ENCODE data around the gene PITPNM3. TPM values are rescaled to one million over a fixed set of nuclear protein-coding genes. Genes with fewer than 3 reads are reported as not detected.

PITPNM3 gene
- total RNA-seq, 4 donors from 2014 or later = 4.0 to 10.9 (median 5.6) TPM

DNA sequence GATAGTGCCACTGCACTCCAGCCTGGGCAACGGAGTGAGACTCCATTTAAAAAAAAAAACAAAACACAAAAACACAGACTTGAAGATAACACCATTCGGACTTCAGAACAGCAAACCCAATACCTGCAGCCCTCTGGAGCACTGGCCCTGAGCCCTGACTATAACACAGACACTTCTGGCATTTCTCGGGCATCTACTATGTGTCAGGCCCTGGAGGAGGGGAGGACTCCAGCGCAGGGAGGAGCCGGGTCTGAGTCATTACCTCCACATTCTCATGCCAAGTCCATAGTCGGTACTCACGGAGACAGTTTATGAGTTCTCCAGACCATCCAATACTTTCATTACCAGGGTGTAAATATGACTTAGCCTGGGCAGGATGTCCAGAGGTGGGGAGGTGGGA is 48.8 kb downstream of the PITPNM3 start:
- no peak overlapping the region for H3K27ac ChIP-seq
- H3K27me3 ChIP-seq = no peaks in the 10 kb centered on the region
- no peaks in the 10 kb centered on the region for H3K4me1 ChIP-seq
- WGBS, 2 donors = 74 to 77% methylated on average over 7 of the region's 7 CpGs
- H3K9me3 ChIP-seq = no peaks in the 10 kb centered on the region
- H3K4me3 ChIP-seq (replicated peaks in 1 of 3) = no peak overlapping the region
- intact Hi-C loops (cut with DNase I) = no loop called here
- TF ChIP-seq, protein P1, sequence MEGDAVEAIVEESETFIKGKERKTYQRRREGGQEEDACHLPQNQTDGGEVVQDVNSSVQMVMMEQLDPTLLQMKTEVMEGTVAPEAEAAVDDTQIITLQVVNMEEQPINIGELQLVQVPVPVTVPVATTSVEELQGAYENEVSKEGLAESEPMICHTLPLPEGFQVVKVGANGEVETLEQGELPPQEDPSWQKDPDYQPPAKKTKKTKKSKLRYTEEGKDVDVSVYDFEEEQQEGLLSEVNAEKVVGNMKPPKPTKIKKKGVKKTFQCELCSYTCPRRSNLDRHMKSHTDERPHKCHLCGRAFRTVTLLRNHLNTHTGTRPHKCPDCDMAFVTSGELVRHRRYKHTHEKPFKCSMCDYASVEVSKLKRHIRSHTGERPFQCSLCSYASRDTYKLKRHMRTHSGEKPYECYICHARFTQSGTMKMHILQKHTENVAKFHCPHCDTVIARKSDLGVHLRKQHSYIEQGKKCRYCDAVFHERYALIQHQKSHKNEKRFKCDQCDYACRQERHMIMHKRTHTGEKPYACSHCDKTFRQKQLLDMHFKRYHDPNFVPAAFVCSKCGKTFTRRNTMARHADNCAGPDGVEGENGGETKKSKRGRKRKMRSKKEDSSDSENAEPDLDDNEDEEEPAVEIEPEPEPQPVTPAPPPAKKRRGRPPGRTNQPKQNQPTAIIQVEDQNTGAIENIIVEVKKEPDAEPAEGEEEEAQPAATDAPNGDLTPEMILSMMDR (IDR thresholded peaks at IDR 0.05) = no peak
- TF ChIP-seq POLR2A (IDR thresholded peaks at IDR 0.05) = no peak
- no peaks in the 10 kb centered on the region for H3K36me3 ChIP-seq
- DNase-seq = no peak

DNA sequence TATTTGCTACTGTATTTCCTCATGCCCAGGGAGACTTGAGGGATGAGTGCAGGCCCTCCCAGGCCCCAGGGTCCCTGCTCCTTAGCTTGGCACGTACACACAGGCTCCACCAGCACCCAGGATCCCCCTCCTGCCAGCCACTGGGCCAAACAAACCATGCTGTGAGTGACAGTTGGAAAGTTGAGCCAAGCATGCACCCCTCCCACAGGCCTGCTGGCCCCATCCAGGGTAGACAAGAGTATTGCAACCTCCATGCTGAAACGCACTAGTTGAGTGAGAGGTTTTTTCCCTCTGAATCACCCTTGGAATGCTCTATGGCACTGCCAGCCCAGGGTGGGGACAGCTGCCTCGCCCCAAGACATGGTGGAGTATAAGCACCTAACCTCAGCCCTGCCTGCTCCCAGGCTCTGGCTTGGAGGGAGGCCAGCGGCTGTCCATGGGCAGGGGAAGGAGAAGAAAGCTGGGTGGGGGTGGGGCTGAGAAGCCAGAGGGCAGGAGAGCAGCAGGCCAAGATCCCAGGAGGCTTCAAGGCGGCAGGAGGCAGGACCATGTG is 49.6 kb downstream of the PITPNM3 start:
- Histone ChIP-seq H3K9me3 (no peaks in the 10 kb centered on the region), H3K36me3 (no peaks in the 10 kb centered on the region), H3K27ac (no peak overlapping the region), H3K4me3 (replicated peaks in 1 of 3) (no peak overlapping the region), H3K4me1 (no peaks in the 10 kb centered on the region), H3K27me3 (no peaks in the 10 kb centered on the region)
- no peak for DNase-seq
- WGBS, 2 donors = 68 to 100% methylated on average over 2 to 5 of the region's 5 CpGs
- intact Hi-C loops (cut with DNase I) = no loop called here
- no peak for TF ChIP-seq POLR2A (IDR thresholded peaks at IDR 0.05)
- TF ChIP-seq, protein P1 (IDR thresholded peaks at IDR 0.05) = no peak

DNA sequence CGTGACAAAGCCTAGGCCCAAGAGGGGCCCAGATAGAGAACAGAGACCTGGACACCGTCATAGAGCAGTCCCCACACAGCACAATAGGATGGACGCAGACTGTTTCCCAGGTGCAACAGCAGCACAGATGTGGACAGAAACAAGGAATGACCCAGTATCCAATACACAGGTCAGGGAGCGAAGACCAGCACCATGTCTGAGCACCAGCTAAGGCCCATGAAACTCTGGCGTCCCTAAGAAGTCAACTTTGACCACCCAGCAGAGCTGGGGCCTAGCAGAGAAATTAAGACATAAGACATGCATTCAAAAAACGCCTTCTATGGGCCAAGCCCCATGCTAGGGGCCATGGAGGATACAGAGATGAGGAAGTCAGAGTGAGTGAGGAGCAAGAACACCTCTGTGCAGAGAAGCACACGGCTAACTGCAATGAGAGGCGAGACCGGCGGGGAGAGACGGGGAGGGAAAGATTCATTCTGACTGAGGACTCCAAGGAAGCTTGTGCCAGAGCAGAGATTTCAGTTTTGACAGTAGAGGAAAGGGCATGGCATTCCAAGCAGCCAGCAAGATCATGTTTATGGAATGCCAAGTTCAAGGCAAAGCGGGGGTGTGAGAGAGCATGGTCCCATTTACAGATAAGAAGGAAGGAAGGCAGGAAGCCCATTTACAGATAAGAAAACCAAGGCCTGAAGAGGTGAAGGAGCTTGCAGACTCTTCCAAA is 50.8 kb downstream of the PITPNM3 start:
- Histone ChIP-seq H3K27ac (no peak overlapping the region), H3K9me3 (no peaks in the 10 kb centered on the region), H3K4me1 (no peaks in the 10 kb centered on the region), H3K4me3 (replicated peaks in 1 of 3) (no peak overlapping the region), H3K36me3 (no peaks in the 10 kb centered on the region), H3K27me3 (no peaks in the 10 kb centered on the region)
- TF ChIP-seq, protein P1 (IDR thresholded peaks at IDR 0.05) = no peak
- TF ChIP-seq POLR2A (IDR thresholded peaks at IDR 0.05) = no peak
- intact Hi-C loops (cut with DNase I) = no loop called here
- no peak for DNase-seq
- 93 to 94% methylated on average over 12 of the region's 12 CpGs for WGBS, 2 donors

DNA sequence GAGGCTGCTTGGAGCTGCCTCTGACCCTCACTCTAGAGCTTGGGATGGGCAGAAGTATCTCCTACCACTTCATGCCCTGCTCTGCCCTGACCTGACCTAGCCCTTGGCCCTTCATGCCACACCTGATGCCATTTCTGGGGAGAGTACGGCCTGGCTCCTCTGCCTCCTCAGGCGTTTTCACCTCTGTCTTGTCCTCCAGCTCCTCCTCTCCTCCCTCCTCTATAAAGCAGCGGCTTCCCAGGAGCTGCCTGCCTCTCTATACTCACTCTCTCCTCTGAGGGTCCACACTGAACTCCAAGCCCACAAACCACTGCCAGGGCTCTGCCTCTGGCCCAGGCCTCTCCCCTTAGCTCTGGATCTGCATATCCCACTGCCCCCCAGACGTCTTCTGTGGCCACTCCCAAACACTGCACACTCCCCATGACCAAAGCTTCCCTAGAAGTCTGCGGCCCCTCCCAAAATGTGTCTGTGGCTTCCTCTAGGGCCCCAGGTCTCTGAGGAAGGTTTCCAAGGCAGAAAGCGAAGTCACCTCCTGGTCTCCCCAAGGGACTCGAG is 52.6 kb downstream of the PITPNM3 start:
- WGBS, 2 donors = 95 to 96% methylated on average over 7 of the region's 7 CpGs
- H3K27me3 ChIP-seq = no peaks in the 10 kb centered on the region
- no peaks in the 10 kb centered on the region for H3K4me1 ChIP-seq
- H3K9me3 ChIP-seq = no peaks in the 10 kb centered on the region
- DNase-seq = no peak
- intact Hi-C loops (cut with DNase I) = no loop called here
- no peak overlapping the region for H3K27ac ChIP-seq
- H3K4me3 ChIP-seq (replicated peaks in 1 of 3) = no peak overlapping the region
- H3K36me3 ChIP-seq = no peaks in the 10 kb centered on the region
- TF ChIP-seq, protein P1 (IDR thresholded peaks at IDR 0.05) = no peak
- no peak for TF ChIP-seq POLR2A (IDR thresholded peaks at IDR 0.05)

DNA sequence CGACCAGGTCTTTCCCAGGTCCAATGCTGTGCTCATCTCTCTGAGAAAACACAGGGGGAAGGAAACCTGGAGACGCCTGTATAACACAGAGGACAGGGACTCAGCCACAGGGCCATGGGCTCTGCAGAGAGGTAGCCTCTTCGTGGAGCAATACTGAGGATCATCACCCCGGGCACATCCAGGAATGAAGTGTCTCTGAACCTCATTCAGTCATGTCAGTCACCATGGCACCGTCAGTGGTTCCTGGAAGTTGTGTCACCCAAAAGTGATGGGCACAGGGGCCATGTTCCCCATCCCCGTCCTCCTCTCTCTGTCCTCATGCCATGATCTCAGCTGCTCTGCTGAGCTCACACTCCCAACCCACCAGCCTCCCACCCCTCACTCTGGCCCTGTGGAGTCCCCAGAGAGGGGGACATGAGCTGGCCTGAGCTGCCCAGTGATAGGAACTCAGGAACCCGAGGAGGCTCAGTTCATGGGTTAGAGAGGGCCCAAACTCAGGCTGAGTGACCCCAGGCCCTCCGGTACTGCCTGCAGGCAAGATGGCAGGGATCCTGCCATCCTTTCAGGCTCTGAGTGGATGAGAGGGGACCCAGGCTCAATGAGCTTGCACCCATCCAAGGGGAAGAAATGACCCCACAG is 53.4 kb downstream of the PITPNM3 start:
- DNase-seq = no peak
- no peaks in the 10 kb centered on the region for H3K36me3 ChIP-seq
- no peaks in the 10 kb centered on the region for H3K27me3 ChIP-seq
- H3K27ac ChIP-seq = no peak overlapping the region
- no peaks in the 10 kb centered on the region for H3K4me1 ChIP-seq
- H3K4me3 ChIP-seq (replicated peaks in 1 of 3) = no peak overlapping the region
- 80 to 88% methylated on average over 7 to 8 of the region's 8 CpGs for WGBS, 2 donors
- no peaks in the 10 kb centered on the region for H3K9me3 ChIP-seq
- intact Hi-C loops (cut with DNase I) = no loop called here
- TF ChIP-seq, protein P1 (IDR thresholded peaks at IDR 0.05) = no peak
- TF ChIP-seq POLR2A (IDR thresholded peaks at IDR 0.05) = no peak
